HG03060 (cell line): ENCODE results near the gene SH2D5.
"Not testable (repeated sequence)": the region's sequence is repeated elsewhere in the genome, so short reads cannot be mapped to it uniquely, and the experiment has no call there.

Source experiments
- ATAC-seq: cut with Tn5 transposase; IDR thresholded peaks from one replicate; pipeline ENCODE4 v1.9.1; 2021; ENCODE audit warnings: low read depth, moderate number of reproducible peaks; ENCODE audit not compliant: unreplicated experiment

Gene SH2D5

DNA sequence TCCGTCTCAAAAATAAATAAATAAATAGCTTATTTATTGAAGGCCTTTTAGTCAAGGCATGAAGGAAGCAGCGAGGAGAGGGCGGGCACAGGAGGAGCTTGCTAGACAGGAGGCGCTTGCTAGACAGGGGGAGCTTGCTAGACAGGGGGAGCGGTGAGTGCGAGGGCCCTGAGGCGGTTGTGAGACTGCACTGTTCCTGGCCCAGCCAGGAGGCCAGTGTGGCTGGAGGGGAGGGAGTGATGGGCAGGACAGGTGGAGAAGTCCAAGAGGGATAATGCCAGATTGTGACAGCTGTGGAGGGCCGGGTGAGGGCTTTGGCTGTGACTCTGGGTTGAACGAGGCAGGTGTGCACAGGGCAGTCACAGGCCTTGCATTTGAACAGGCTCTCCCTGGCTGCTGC lies 32.9 kb downstream of the SH2D5 start:
- no peak for ATAC-seq

DNA sequence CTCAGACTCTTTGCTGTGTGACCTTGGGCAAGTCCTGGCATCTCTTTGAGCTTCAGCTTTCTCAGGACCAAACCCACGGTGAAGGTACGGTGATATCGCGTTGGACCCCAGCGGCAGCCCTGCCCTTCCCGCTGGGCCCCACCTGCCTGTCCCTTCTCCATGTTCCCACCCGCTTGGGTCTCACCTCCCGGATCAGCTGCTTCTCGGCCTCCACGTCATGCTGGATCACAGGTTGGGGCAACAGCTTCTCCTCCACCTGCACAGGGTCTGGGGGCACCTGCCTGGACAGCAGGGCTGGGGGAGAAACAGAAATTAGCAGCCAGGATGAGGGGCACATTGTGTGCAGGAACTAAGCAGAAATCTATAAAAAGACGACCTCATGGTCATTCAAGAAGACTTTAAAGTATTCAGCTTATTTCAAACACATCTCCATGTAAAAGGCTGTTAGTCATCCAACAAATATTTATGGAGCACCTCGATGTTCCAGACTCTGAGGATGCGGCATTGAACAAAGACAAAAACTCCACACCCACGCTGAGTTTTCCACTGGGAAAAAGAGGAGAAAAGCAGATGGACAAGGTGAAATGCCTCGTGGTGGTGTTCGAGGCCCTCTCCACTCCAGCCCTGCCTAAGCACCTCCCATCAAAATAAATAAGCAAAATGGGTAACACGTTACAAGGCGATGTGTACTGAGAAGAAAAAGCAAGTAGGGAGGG lies 34.1 kb downstream of the SH2D5 start:
- ATAC-seq: no peak

DNA sequence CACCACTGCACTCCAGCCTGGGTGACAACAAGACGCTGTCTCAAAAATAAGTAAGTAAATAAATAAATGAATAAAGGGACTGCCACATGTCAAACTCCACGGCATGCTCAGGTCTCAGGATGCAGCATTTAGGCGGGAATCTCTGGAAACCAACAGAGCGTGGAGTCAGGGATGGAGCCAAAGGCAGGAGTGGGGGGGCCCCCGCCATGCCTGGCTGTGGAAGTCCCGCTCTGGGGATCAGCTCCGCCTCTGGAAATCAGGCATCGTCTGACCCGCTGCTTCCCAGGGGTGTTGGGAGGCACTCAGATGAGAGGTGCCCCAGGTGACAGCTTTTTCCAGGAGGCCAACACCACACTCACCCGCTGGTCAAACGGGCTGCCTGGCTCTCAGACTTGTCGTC lies 34.9 kb downstream of the SH2D5 start:
- ATAC-seq: no peak

DNA sequence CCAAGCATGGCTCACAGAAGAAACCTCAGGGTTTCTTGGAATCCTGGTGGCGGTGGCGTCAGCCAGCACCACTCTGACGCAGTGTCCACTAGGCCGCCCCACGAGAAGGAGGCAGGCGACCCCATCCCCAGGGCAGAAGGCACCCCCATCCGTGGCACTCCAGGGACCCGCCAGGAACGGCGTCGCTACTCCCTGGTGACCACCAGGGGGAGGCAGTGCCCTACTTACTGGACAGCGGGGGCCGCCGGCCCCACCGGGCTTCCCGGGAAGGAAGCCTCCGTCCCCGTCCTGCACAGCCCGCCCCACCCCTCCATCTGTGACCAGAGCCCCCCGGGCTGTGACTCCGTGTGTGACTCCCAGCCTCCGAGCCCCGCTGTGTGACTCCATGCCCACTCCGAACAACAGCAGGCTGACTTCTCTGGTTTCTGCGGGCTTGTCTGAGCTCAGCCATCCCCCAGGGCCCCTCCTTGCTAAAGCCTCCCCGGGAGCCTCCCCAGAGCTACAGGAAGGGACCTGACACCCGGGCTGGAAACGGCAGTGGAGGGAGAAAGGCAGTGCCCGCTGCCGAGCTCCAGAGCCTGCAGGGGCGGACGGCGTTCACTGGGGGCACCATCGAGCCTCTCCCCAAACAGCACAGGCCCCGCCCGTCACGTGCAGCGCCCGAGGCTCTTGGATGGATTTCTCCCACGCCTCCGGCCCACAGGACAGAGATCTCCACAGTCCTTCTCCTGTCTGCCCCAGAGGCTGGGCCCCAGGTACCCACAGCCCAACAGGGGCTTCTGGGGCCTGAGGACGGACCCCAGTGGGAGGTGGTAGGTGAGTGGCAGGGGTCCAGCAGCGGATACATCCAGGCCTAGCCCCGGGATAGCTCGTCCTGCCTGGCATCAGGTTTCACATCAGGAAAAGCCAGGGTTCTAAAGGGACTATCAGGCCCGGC lies 35.8 kb downstream of the SH2D5 start:
- no peak for ATAC-seq

DNA sequence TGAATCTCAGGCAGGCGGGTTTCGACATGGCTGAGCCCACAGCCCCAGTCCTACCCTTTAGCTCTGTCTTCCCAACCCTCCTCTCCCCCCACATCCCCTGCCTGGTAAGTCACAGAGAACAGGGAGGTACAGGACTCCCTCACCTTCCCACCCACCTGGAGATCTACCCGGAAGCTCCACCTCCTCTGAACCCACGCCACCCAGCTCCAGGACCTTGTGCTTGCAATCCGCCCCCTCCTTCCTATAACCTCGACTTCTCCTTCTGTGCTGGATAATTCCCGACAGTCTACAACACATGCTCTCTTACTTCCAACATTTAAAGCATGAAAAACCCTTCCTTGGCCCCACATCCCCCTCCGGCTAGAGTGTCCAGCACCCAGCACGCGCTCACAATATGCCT lies 37.0 kb downstream of the SH2D5 start:
- no peak for ATAC-seq

DNA sequence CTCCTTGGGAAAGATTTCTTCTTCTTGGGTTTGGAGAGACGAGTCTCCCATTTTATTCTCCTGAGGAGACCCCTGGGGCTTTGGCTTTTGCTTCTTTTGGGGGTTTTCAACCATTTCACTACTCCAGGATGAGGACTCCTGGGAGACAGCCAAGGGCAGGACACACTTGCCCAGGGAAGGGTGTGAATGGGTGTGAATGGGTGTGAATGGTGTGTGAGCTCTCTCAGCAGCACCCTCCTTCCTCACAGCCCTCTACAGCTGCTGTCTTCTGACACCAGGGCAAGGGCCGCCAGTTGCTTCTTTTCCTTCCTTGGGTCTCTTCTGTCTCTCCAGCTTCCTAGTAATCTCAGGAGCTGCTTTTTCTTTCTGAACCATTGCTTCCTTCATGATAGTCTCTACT lies 38.9 kb downstream of the SH2D5 start:
- ATAC-seq: no peak

DNA sequence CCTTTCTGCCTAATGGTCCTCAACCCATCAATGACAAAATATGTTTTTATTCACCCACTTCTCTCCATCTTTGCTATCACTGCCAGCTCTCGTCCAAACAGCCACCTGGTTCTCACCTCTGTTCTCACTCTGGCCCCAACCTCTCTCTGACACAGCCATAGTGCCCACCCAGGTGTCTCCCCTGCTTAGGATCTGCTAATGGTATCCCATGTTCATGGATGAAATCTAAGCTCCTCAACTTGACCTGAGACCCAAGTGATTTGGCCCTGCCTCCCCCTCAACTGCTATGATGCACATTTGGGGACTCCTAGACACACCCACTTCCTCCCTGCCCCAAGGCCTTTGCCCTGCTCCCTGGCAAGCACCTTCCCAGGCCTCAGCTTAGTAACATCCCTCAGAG lies 40.6 kb downstream of the SH2D5 start:
- ATAC-seq: no peak

DNA sequence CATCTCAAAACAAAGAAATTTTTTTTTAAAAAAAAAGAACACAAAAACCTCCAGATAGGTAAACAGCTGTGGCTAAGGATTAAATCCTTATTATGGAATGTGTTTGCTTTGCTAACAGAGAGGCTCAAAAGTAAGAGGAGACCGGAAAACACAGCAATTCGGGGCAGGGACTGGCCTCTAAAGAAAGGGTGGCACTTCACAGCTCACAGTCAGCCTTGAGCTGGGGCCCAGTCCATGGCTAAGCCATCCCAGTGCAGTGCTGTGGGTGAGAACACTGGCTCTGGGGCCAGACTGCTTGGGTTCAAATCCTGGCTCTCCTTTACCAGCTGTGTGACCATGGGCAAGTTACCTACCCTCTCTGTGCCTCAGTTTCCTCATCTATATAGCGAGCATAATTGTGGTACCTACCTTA lies 42.9 kb downstream of the SH2D5 start:
- ATAC-seq: no peak

DNA sequence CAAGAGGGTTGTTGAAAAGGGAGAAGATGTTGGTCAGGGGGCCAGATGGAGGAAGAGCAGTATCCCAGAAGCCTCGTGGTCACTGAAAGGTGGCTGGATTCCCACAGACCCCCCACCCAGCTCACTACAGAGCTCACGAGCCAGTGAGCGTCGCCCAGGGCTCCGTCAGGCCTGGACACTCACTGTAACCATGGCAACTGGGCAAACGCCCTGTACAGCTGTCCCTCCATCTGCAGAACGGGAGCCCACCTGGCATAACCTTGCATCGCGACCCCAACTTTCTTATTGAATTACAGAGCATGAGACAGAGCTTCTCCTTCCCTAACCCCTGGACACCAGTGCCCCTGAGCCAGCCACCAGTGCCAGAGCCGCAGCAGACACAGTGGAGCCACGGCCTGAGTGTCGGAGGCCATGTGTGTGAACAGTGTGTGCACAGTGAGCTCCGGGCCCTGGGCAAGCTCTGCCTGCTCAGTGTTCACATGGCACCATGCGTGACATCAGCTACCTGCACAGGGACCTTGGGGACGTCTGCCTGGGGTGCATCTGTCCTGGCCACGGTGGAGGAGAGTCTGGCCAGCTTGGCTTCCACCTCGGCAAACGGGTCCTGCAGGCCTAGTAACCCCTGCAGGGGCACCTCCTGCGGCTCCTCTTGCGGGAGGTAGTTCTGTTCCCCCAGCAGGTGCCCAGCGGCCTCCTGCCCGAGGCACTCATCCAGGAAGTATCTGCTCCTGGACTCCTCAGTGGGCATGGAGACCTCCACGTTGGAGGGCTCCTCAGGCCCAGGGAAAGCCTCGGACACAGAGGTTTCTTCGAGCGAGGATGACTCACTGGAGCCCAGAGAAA lies 45.4 kb downstream of the SH2D5 start:
- no peak for ATAC-seq

DNA sequence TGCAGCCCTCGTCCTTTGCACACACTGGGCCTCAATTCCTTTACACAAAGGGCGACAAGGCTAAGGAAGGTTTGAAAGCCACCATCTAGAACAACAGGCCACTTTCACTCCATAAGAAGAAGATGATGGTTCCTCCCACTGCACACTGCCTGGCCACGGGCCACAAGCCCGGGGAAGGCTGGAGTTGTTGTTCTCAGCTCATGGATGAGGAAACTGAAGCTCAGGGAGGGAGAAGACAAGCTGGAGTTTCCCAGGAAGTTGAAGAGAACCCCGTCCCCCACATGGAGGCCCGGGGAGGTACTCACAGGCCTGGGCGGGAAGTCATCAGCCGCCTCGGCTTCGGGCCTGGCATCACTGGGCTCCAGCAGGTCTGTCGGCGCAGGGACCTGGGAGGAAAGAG lies 46.8 kb downstream of the SH2D5 start:
- no peak for ATAC-seq

DNA sequence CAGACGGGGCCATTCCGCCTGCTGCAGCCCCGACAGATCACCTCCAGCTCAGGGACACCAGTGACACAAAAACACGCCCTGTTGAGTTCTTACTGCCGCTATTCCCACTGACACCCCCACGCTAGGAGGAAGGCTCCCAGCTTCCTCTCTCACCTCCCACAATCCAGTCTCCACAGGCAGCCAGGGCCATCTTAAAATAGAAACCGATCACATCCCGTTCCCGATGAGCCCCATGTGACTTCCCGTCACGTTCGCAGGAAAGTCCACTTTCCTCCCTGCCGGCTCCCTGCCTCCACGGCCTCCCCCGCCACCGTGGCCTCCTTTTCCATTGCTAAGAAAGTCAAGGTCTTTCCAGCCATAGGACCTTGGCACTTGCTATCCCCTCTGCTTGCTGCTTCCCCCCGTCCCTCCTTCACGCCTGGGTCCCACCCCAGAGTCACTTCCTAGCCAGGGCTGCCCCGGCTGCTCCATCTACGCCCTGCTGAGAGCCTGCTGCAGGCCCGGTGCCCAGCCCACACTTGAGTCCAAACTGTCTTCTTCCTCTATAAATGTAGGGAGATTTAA lies 47.3 kb downstream of the SH2D5 start:
- ATAC-seq: no peak

DNA sequence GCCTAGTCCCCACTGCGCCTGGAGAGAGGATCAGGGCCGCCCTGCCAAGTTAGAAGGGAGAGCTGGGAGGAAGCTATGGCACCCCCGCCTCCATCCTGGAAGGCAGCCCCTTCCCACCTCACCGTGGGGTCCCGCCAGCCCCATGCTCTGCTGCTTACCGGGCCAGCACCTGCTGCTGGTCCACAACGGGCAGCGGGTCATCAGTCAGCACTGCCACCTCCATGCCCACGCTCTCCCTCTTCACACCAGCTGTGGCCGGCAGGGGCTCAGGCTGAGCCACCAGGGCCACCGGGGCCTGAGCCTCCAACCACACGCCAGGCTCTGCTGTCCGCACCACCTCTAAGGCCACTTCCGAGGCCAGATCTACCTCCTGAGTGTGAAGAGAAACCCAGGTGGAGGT lies 47.9 kb downstream of the SH2D5 start:
- ATAC-seq: no peak

DNA sequence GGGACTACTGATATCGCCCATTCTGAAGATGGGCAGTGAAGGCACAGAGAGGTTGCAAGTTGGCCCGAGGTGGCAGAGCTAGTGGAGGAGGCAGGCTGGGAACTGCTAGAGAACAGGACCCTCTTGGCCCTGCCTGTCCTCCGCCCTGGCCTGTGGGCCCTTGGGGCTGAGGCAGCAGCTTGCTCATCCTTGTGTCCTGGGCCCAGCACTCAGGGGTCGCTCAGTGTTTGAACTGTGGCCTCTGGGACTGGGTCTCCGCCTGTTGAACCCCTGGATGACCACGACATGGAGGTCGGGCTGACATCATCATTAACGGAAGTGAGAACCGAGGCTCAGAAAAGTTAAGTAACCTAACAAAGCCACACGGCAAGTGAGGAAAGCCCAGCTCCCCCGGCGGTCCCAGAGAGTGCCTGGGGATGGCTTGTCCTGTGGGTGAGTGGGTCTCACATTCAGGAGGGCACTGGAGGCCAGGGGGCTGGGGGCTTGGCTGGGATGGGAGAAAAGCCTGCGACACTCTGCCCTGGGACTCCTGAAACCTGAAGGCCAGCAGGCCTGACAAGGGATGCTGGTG lies 48.4 kb downstream of the SH2D5 start:
- no peak for ATAC-seq

DNA sequence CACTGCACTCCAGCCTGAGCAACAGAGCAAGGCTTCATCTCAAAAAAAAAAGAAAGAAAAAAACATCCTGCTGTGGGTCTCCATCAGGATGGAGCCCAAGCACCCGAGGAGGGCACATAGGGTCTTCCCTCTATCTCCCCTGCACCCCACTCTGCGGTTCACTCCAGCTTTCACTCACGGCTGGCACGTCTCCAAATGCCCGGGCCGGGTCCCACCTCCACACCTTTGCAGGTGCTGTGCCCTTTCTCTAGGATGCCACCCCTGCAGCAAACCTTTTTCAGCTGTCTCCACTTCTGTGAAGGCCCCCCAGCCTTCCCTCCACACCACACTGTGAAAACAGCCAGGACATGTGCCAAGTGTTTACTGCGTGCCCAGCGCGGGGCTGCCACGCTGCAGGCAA lies 48.9 kb downstream of the SH2D5 start:
- ATAC-seq: no peak

DNA sequence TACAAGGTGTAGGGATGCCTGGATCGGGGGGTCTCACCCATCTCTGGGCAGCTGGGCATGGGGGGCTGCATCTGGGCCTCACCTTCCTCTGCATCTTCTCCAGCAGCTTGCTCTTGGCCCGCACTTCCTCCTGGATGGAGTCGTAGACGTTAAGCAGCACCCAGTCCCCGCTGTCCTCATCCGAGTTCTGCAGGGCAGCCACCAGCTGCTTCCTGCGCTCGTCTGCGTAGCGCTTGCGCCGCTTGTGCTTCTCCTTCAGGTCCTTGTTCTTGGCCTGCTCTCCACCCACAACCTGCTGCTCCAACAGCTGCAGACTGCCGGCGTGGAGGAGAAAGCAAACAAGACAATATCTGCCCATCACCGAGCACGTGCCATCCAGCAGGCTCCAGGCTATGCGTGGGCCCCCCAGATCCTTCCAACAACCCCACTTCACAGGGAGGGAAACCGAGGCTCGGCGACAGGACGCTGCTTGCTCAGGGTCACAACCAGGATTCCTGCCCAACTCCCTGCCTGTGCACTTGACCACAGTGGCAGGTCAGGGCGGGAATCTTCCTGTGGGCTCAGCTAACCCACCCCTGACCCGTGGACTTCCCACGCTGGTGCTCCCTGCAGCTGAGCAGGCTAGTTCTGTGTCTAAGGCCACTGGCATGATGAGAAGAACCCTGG lies 49.8 kb downstream of the SH2D5 start:
- ATAC-seq: no peak

DNA sequence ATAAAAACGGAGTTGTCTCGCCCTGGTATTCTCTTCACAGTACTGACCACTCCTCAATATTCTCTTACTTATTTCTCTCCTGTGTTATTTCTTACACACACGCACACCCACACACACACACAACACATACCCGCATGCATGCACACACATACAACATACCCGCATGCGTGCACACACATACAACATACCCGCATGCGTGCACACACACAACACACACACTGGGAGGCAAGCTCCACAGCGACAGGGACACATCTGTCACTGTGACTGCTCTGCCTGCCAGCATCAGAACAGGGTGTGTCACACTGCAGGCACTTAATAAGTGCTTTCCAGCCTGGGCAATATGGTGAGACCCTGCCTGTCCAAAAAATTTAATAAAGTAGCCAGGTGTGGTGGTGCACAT lies 50.5 kb downstream of the SH2D5 start:
- no peak for ATAC-seq

DNA sequence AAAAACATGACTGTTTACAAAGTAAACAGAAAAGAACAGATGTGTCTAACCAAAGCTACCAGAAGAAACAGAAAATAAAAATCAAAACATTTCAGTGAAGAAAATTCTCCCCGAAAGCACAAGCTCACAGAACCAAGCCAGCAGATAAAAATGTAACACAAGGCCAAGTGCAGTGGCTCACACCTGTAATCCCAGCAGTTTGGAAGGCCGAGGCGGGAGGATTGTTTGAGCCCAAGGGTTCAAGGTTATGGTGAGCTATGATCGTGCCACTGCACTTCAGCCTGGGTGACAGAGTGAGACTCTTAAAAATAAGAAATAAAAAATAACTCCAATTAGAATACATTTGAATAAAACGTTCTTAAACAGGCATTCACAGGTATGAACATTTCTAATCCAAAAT lies 52.2 kb downstream of the SH2D5 start:
- ATAC-seq: no peak

DNA sequence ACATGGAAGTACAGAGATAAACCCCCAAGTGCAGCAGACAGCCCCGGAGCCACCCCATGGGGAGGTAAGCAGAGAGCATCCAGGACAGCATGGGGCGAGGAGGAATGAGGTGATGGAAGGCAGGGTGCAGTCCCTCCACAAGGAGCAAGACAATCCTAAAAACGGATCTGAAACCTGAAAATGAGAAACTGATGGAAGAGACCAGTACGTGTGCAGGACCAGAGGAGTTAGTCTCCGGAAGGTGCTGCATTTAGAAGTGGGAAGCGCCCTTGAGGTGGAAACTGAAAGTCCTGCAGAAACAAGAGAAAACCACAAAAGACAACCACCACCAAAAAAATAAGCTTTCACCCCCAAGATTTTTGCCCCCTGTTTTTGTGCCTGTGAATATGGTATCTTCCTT lies 53.9 kb downstream of the SH2D5 start:
- ATAC-seq: no peak

DNA sequence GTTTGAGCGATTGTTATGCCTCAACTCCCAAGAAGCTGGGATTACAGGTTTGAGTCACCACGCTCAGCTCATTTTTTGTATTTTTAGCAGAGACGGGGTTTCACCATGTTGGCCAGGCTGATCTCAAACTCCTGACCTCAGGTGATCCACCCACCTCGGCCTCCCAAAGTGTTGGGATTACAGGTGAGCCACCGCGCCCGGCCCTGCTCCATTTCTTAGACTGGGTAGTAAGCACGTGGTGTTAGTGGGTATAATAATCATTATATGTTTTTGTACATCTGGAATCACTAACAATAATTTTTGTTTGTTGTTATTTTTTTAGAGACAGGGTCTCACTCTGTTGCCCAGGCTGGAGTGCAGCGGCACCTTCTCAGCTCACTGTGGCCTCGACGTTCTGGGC lies 58.9 kb downstream of the SH2D5 start:
- not testable (repeated sequence) for ATAC-seq

DNA sequence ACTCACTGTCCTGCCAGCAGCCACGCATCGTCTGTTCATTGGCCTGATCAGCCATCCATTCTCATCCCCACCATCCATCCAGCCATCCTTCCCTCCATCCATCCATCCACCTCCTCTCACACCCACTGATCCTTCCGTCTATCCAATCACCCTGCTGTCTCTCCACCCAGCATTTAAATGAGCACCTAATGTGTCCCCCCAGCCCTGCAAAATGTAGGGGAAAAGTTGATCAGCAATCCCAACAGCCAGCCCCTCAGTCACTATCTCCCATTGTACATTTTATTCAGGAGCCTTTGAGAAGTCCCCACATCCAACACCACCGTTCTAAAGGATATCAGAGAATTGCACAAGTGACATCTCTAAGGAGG lies 60.3 kb downstream of the SH2D5 start:
- ATAC-seq: no peak
